Measurements from ENCODE around the gene ADRM1.

ADRM1 gene

GRCh38 chr20:62323146-62323979 is 20.6 kb downstream of the ADRM1 start:
- no peaks in the 10 kb centered on the region for H3K9me3 Mint-ChIP-seq
- no peak overlapping the region for H3K4me3 Mint-ChIP-seq
- no peaks in the 10 kb centered on the region for H3K27me3 Mint-ChIP-seq (ENCODE audit: low read depth)
- H3K4me1 Mint-ChIP-seq, result no peaks in the 10 kb centered on the region
- no peak for TF ChIP-seq CTCF (IDR thresholded peaks at IDR 0.05; ENCODE audit: unreplicated experiment in 3 of 3)
- peaks cover 26% of the 10 kb centered on the region for H3K36me3 Mint-ChIP-seq (ENCODE audit: low read depth)
- H3K27ac Mint-ChIP-seq, result no peak overlapping the region

GRCh38 chr20:62323980-62324906 is 21.4 kb downstream of the ADRM1 start:
- H3K9me3 Mint-ChIP-seq, result no peaks in the 10 kb centered on the region
- no peak overlapping the region for H3K4me3 Mint-ChIP-seq
- TF ChIP-seq CTCF (IDR thresholded peaks at IDR 0.05; ENCODE audit: unreplicated experiment in 3 of 3), result no peak
- H3K4me1 Mint-ChIP-seq, result no peaks in the 10 kb centered on the region
- no peaks in the 10 kb centered on the region for H3K27me3 Mint-ChIP-seq (ENCODE audit: low read depth)
- no peak overlapping the region for H3K27ac Mint-ChIP-seq
- peaks cover 23% of the 10 kb centered on the region for H3K36me3 Mint-ChIP-seq (ENCODE audit: low read depth)

GRCh38 chr20:62325172-62325905 is 22.5 kb downstream of the ADRM1 start:
- H3K27ac Mint-ChIP-seq, result no peak overlapping the region
- no peaks in the 10 kb centered on the region for H3K27me3 Mint-ChIP-seq (ENCODE audit: low read depth)

GRCh38 chr20:62326559-62326958 is 23.8 kb downstream of the ADRM1 start:
- TF ChIP-seq CTCF (IDR thresholded peaks at IDR 0.05; ENCODE audit: unreplicated experiment in 3 of 3), result no peak
- no peaks in the 10 kb centered on the region for H3K9me3 Mint-ChIP-seq
- no peaks in the 10 kb centered on the region for H3K4me1 Mint-ChIP-seq
- peaks cover 18% of the 10 kb centered on the region for H3K36me3 Mint-ChIP-seq (ENCODE audit: low read depth)
- H3K27ac Mint-ChIP-seq, result no peak overlapping the region
- no peak overlapping the region for H3K4me3 Mint-ChIP-seq
- no peaks in the 10 kb centered on the region for H3K27me3 Mint-ChIP-seq (ENCODE audit: low read depth)

More at GRCh38 chr20:62325172-62325905, 22.5 kb downstream of the ADRM1 start:
- no peaks in the 10 kb centered on the region for H3K9me3 Mint-ChIP-seq
- no peaks in the 10 kb centered on the region for H3K4me1 Mint-ChIP-seq
- peaks cover 22% of the 10 kb centered on the region for H3K36me3 Mint-ChIP-seq (ENCODE audit: low read depth)
- TF ChIP-seq CTCF (IDR thresholded peaks at IDR 0.05; ENCODE audit: unreplicated experiment in 3 of 3), result no peak
- no peak overlapping the region for H3K4me3 Mint-ChIP-seq

- no peak for TF ChIP-seq CTCF (IDR thresholded peaks at IDR 0.05; ENCODE audit: unreplicated experiment in 3 of 3)
- no peak overlapping the region for H3K4me3 Mint-ChIP-seq
- peaks cover 18% of the 10 kb centered on the region for H3K36me3 Mint-ChIP-seq (ENCODE audit: low read depth)
- no peak overlapping the region for H3K27ac Mint-ChIP-seq
- no peaks in the 10 kb centered on the region for H3K4me1 Mint-ChIP-seq
- H3K27me3 Mint-ChIP-seq (ENCODE audit: low read depth), result no peaks in the 10 kb centered on the region
- H3K9me3 Mint-ChIP-seq, result no peaks in the 10 kb centered on the region
Measured at GRCh38 chr20:62326959-62327725, 24.3 kb downstream of the ADRM1 start.

Data from nephron (organoid).